Glomerular visceral epithelial cell (primary cell): ENCODE data around the gene EPHB1.
"Not testable (repeated sequence)": the region's sequence is repeated elsewhere in the genome, so short reads cannot be mapped to it uniquely, and the experiment has no call there.

Experiments
- DNase-seq: peaks from one replicate; pipeline ENCODE4 v3.0.0-alpha.2; 2016; ENCODE audit errors: extremely low spot score

Gene EPHB1

GRCh38 chr3:134776518-134776917 lies 18.5 kb upstream of the EPHB1 start:
- no peak for DNase-seq

DNA sequence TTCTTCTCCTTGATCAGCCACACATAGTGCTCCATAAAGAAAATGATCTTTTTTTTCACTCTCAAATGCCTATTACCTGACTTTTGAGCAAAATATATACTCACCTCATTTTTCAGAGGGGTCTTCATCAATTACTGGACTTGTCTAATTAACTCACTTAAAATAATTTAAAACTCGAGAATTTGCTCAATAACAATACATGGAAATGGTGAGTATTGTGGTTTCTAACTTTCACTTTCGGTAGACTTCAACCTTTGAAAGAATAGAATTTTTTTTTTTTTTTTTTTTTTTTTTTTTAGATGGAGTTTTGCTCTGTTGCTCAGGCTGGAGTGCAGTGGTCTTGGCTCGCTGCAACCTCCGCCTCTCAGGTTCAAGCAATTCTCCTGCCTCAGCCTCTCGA lies 17.7 kb upstream of the EPHB1 start:
- no peak for DNase-seq

- DNase-seq: not testable (repeated sequence)
Measured at GRCh38 chr3:134788283-134788682, 6.8 kb upstream of the EPHB1 start.

DNA sequence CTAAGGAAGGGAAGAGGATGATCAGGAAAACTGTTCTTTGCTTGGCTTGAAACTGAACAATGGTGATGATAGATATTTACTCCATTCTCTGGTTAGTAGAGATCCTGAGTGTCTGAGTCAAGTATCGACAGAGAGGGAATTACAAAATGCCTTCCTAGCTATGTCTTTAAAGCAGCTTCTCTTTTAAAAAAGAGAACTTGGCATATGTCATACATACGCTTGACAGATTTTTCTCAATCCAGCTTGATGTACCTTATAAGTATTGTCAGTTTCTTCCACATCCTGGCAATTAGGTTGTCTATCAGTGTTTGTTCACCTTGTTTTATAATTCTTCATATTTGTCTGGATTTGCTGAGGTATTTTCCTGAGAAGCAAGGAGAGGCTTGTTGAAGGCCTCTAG lies 5.0 kb upstream of the EPHB1 start:
- DNase-seq: no peak

- no peak for DNase-seq
Measured at GRCh38 chr3:134791992-134792391, 3.1 kb upstream of the EPHB1 start.

DNA sequence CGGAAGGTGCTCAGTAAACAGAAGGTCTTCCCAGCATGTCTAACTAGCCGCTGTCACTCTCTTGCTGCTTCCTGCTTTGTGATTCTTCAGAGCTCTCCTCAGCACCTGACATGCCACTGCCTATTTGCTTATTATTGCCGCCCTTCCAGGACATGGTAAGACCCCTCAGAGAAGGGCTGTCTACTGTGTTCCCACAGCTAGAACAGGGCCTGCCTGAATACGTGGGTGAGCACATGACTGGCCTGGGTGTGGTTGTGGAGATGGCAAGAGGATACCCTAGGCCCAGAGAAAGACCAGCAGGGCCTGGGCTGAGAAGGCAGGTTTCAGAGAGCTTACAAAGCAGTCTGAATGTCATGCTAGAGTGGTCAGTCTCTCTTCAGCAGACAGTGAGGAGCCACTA lies 2.4 kb upstream of the EPHB1 start:
- DNase-seq: no peak

DNA sequence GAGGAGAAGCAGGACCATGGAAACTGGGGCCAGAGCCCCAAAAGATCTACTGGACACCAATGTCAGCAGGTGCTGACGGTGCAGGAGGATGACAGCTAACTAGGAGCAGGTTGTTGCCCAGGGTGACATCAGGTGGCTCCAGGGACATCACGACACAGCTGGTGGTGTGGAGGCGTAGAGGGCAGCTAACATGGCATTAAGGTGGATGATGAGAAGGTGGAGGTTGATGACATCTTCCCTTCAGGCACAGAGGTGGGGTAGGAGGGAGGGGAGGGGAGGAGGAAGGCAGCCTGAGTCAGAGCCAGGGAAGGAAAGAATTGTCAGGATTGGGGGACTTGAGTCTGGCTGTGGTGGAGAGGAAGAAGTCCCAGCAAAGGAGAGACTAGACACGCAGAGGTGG lies 1.5 kb upstream of the EPHB1 start:
- DNase-seq: no peak

DNA sequence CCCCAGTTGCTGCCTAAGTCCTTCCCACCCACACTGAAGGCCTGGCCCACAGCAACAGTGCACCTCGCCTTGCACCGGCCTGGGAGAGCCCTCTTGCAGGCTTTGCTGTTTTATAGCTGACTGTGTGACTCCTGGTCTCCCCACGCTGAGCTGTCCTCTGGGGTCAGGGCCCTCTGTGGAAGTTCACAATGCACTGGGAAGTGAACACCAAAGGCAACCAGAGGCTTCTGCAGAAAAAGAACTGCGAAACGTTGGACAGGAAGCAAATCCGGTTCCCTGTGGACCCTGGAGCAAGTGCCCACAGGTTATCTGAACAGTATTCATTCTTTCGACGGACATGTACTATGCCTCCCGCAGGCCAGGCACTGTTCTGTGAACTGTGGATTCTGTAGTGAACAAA lies 737 bp upstream of the EPHB1 start:
- DNase-seq: no peak

- peak; percentile 12 for DNase-seq
Measured at GRCh38 chr3:134795746-134796280, 753 bp downstream of the EPHB1 start.

DNA sequence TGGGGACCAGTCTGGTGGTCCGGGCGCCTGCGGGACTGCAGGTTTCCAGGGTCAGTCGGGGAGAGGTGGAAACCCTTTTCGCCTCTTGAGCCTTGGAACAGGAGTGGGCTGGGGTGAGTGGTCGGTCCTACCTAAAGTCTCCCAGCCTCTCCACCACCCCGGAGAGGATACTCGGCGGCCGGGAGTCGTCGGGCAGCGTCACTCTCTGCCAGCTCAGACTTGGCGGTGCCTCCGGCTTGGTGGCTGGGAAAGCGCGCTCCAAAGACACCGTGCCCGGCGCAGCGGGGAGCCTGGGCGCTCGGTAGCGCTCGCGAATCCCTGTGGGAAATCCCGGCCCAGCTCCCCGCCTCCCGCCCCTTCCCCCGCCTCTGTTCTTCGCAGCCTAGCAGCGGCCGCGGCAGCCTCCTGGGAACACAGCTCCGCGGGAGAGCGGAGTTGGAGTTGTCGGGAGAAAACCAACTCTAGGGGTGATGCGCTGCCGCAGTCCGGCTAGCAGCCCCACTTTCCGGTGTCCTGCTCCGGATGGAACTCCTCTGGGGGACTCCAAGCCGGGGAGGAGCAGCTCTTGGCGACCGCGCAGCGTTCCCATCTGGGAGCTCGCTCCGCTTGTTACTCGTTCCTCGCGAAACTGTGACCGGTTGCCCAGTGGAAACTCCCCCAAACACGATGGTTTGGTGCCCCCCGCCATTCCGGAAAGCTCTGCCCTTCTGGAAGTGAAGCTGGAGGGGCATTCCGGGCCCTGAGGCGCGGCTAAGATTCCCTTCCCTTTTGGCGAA lies 1.4 kb downstream of the EPHB1 start:
- DNase-seq: peak; percentile 16

DNA sequence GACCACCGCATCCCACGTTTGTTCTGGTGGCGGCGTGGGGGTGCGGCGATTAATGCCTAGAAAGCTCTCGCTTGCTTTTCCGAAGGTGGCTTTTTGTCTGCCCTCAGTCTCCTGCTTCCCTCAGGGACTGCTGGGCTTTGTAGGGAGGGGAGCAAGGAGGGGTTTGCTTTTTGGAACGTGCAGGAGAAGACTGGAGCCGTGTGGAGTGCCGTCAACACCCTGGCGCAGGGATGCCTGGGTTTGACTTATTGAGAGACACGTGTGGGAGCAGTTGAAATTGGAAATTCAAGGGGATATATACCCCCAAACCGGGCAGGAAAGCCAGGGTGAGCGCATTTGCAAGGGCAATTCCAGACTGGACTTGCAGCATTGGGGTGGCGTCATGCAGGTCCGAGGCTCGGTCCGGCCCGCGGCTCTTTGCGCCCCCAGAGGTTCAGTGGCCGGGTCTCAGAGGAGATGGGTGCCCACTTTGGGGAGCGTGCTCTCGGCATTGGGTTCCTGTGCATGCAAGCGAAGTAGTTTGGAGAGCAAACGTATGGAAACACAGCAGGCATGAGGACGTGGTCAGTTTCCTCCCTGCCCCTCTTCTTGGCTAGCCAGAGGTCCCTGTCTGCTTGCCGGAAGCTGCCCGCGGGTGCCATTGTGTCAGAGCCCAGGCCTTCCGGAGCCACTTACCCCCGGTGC lies 2.1 kb downstream of the EPHB1 start:
- DNase-seq: no peak

DNA sequence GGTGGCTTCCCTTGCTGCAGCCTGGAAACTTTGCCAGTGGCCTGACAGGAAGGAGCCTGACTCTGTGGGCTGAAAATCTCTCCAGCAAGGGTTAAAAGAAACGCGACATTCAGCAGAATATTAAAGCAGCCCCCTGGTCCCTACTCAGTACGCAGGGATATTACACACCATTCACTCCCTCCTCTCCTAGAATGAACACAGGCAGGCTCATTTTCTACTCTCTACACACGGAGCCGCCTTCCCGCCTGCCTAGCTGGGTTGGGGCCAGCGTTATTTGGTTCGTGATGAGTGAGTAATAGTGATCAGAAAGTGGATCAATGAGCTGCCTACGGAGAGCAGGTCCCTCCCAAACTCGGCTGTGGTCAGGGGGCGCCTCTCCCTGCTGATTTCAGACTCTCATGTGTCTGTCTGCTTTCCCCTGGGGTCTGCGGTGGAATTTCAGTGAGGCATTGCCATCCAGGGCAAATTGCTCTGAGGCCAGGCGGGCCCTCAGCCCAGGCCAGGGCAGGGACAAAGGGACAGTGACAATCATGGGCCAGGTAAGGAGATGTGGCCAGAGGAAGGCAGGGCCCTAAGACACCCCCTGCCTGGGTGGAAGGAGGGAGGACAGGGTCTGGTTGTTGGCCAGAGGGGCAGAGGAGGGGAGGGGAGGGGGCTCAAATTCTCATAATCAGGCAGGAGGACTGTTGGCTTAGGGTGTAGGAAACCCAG lies 2.8 kb downstream of the EPHB1 start:
- DNase-seq: no peak

- DNase-seq: no peak
Measured at GRCh38 chr3:134798681-134799311, 3.7 kb downstream of the EPHB1 start.

DNA sequence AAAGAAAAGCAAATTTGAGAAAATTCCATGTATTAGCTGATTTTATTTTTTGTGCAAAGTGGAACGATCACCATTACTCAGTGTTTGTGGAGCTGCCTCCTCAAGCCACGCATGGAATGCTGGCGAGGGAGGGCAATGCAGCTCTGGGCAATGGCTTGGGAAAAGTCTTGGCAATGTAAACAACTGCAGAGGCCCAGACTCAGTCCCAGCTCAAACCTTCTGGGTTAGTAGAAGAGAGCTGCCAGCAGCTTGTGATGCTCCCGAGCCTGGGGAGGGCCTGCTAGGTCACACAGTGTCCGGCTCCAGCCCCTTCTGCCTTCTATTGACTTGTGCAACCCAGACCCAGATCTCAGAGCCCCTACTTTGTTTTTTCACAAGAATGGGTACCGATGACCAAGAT lies 4.3 kb downstream of the EPHB1 start:
- no peak for DNase-seq

DNA sequence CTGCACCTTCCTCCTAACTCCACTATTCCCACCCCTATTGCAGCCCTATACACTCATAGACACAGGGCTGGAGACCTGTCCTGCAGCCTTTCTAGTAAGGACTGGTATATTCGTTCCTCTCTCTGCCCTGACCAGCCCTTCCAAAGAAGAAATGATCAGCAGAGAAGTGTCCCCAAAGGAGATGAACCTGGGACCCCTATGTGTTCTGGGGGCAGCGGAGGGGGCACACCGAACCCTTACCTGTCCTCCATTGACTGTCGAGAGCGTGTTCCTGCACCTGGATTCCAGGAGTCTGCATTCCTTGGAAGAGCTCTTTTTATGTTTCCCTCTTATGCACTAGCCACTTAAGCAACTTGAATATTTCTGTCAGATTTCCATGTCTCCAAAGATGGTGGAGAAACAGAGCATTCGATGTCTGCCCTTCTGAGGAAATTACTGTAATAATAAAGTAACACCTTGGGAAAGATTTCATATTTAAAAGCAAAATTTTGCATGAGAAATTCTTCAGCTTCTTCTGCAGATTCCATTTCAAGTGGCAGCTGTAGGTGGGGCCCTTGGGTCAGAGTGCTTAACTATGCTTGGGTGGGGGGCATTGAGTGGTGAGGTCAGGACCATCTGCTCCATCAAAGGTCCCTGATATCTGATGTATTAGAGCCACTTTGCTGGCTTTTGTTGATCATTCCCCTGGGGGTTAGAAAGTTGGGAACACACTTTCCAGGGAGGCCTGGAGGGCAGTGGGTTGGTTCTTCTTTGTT lies 6.3 kb downstream of the EPHB1 start:
- DNase-seq: no peak

DNA sequence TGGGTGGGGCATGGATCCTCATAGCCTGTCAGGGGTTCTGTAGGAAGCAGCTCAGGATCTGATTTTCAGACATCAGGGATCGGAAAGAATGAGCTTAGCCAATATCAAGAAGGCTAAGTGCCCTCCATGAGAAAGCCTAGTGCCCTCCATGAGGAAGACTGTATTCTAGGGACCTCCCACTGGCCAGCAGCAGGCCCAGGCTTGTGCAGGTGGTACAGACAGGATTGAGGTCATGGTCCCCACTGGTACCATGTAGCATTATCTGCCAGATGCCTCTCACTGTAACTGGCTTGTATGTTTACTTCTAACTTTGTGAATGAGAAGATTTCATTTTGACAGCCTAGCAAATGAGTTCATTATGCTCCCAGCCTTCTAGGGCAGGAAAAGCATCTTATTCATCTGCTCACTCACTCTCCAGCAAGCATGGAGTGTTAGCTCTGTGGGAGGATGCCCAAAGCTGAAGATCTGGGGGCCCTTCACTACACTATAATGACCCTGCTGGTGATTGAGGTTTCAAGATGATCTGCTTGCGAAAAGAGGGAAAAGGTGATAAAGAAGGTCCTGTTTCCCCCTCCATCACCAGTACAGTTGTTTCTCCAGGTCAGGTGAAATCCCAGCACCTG lies 7.5 kb downstream of the EPHB1 start:
- no peak for DNase-seq

GRCh38 chr3:134803051-134803505 lies 8.0 kb downstream of the EPHB1 start:
- DNase-seq: no peak

- DNase-seq: no peak
Measured at GRCh38 chr3:134803652-134804051, 8.6 kb downstream of the EPHB1 start.

GRCh38 chr3:134804508-134805480 lies 9.7 kb downstream of the EPHB1 start:
- DNase-seq: no peak

DNA sequence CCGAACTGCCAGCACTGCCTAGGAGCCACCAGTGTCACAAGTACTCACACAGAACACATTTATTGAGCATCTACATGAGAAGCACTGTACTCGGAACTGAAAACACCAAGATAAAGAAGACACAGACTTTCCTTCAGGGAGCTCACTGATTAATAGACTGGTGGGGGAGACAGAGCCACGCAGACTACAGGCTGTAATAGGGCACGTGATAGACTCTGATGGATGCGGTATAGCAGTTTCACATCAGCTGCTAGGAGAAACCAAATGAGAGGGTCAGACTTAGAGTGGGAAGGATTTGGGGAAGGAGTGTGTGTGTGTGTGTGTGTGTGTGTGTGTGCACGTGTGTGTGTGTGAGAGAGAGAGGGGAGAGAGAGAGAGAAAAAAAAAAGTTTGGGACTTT lies 12.1 kb downstream of the EPHB1 start:
- DNase-seq: no peak
